SK-N-SH (cell line): ENCODE results near the gene FBXO21. TPM values are rescaled to one million over a fixed set of nuclear protein-coding genes. Genes with fewer than 3 reads are reported as not detected.

Experiments used
- CTCF ChIA-PET: fragments of 300-600, 350-600 bp; formaldehyde crosslinking; extraction: SDS; loops from one replicate; lab custom pipeline; 2021; lab: Yijun Ruan, JAX
- POLR2A ChIA-PET: fragments of 350-600 bp; sonication (Branson Sonifier 250); formaldehyde crosslinking; extraction: SDS; loops from one replicate; lab custom pipeline; 2020; ENCODE audit warnings: antibody characterized with exemption, inconsistent platforms; lab: Yijun Ruan, JAX
- DNase-seq: peaks from one replicate; pipeline ENCODE4 v3.0.0; 2012
- H2AFZ ChIP-seq: fragments of 200-600 bp; sonication (generic); 2 replicates; pipeline ENCODE4 v1.8.1; 2016; ENCODE audit warnings: antibody characterized with exemption, mild to moderate bottlenecking, low read depth
- H3F3A ChIP-seq: fragments of 200-600 bp; sonication (generic); replicated peaks from 2 replicates; pipeline ENCODE3; 2016; ENCODE audit warnings: antibody characterized with exemption, mild to moderate bottlenecking; ENCODE audit not compliant: insufficient read depth
- H3K27ac ChIP-seq, 2 experiments: fragments of 200-500 bp in 1 of 2; fragments of 200-600 bp in 1 of 2; sonication (Bioruptor generic) in 1 of 2; sonication (generic), shearing (Covaris generic) in 1 of 2; 2 replicates each; pipeline versions ENCODE4 v1.5.1 to v1.6.1; 2014 to 2016; ENCODE audit warnings: low read depth in 2 of 2, inconsistent platforms in 1 of 2, low read length in 1 of 2, mild to moderate bottlenecking in 1 of 2, mixed read lengths in 1 of 2
- H3K27me3 ChIP-seq: fragments of 200-600 bp; sonication (generic), shearing (Covaris generic); 2 replicates; pipeline ENCODE4 v1.6.1; 2016; ENCODE audit warnings: mixed run types; ENCODE audit not compliant: insufficient read depth
- H3K36me3 ChIP-seq, 2 experiments: fragments of 200-500 bp in 1 of 2; fragments of 200-600 bp in 1 of 2; sonication (Bioruptor generic) in 1 of 2; sonication (generic) in 1 of 2; replicated peaks in 1 of 2; 2 replicates each; pipeline versions ENCODE3 to v1.5.1; 2014 to 2016; ENCODE audit warnings: low read length in 1 of 2, mild to moderate bottlenecking in 1 of 2; ENCODE audit not compliant: insufficient read depth in 2 of 2, control insufficient read depth in 1 of 2
- H3K4me1 ChIP-seq, 2 experiments: fragments of 200-500 bp in 1 of 2; fragments of 200-600 bp in 1 of 2; sonication (Bioruptor generic) in 1 of 2; sonication (generic), shearing (Covaris generic) in 1 of 2; 2 replicates each; pipeline versions ENCODE4 v1.5.1 to v1.6.1; 2014 to 2016; ENCODE audit warnings: low read depth in 1 of 2, low read length in 1 of 2, mixed run types in 1 of 2; ENCODE audit not compliant: insufficient read depth in 2 of 2, control insufficient read depth in 1 of 2
- H3K4me2 ChIP-seq: fragments of 200-600 bp; sonication (generic), shearing (Covaris generic); 2 replicates; pipeline ENCODE4 v1.6.1; 2017; ENCODE audit warnings: mixed run types
- H3K4me3 ChIP-seq, 2 experiments: fragments of 200-500 bp in 1 of 2; fragments of 200-600 bp in 1 of 2; sonication (Bioruptor generic) in 1 of 2; sonication (generic), shearing (Covaris generic) in 1 of 2; 2 replicates each; pipeline versions ENCODE4 v1.5.1 to v1.8.1; 2014 to 2016; ENCODE audit warnings: low read depth in 2 of 2, inconsistent platforms in 1 of 2, low read length in 1 of 2, mild to moderate bottlenecking in 1 of 2, mixed read lengths in 1 of 2, moderate library complexity in 1 of 2
- H3K79me2 ChIP-seq: fragments of 200-600 bp; sonication (generic); 2 replicates; pipeline ENCODE4 v1.8.1; 2017; ENCODE audit warnings: mild to moderate bottlenecking; ENCODE audit not compliant: insufficient read depth
- H3K9ac ChIP-seq: fragments of 200-600 bp; sonication (generic); 2 replicates; pipeline ENCODE4 v1.6.1; 2017; ENCODE audit warnings: mixed run types
- H3K9me2 ChIP-seq: fragments of 200-600 bp; sonication (generic); 2 replicates; pipeline ENCODE4 v1.6.1; 2017; ENCODE audit warnings: mixed run types
- H3K9me3 ChIP-seq: fragments of 200-600 bp; sonication (generic); 2 replicates; pipeline ENCODE4 v1.6.1; 2017; ENCODE audit warnings: mixed run types, mild to moderate bottlenecking, moderate library complexity
- H4K20me1 ChIP-seq: fragments of 200-600 bp; sonication (generic); 2 replicates; pipeline ENCODE4 v1.6.1; 2017; ENCODE audit warnings: mild to moderate bottlenecking, mixed run types; ENCODE audit not compliant: insufficient read depth
- CTCF ChIP-seq: fragments of 200-600 bp; sonication (generic); IDR thresholded peaks from 2 replicates; pipeline ENCODE4 v1.6.1; 2017; ENCODE audit warnings: antibody characterized with exemption, mild to moderate bottlenecking, moderate library complexity
- EP300 ChIP-seq, 2 experiments: IDR thresholded peaks; 2 replicates each; pipeline versions ENCODE4 v1.4.0 to v1.6.1; 2012; ENCODE audit warnings: borderline replicate concordance in 1 of 2, low read depth in 1 of 2, low read length in 1 of 2
- FOXJ3 ChIP-seq: sonication (generic); formaldehyde crosslinking; IDR thresholded peaks from 2 replicates; pipeline ENCODE4 v1.5.1; 2020; ENCODE audit warnings: mild to moderate bottlenecking, missing genetic modification reagents
- GATA2 ChIP-seq: sonication (generic); formaldehyde crosslinking; IDR thresholded peaks from 2 replicates; pipeline ENCODE4 v1.5.0; 2020; ENCODE audit warnings: mild to moderate bottlenecking, missing genetic modification reagents
- IRF3 ChIP-seq: fragments of 150-350 bp; IDR thresholded peaks from 2 replicates; pipeline ENCODE4 v1.6.1; 2016; ENCODE audit warnings: mild to moderate bottlenecking, low read depth, low read length
- JUND ChIP-seq: IDR thresholded peaks from 2 replicates; pipeline ENCODE4 v1.4.0; 2012
- MAX ChIP-seq: IDR thresholded peaks from 2 replicates; pipeline ENCODE4 v1.4.0; 2012; ENCODE audit warnings: low read depth
- MEF2A ChIP-seq: IDR thresholded peaks from 2 replicates; pipeline ENCODE4 v1.4.0; 2012; ENCODE audit warnings: low read depth, borderline replicate concordance
- POLR2AphosphoS5 ChIP-seq: IDR thresholded peaks from 2 replicates; pipeline ENCODE4 v1.6.1; 2012; ENCODE audit warnings: low read depth, low read length
- SIN3A ChIP-seq: IDR thresholded peaks from 2 replicates; pipeline ENCODE4 v1.6.1; 2012; ENCODE audit warnings: low read depth, mild to moderate bottlenecking, low read length, moderate library complexity, borderline replicate concordance
- SMC3 ChIP-seq: IDR thresholded peaks from 2 replicates; pipeline ENCODE4 v1.6.1; 2012; ENCODE audit warnings: low read depth, low read length, improper control_type of control experiment
- TAF1 ChIP-seq: IDR thresholded peaks from 2 replicates; pipeline ENCODE4 v1.6.1; 2012; ENCODE audit warnings: low read depth, mild to moderate bottlenecking, low read length, moderate library complexity, borderline replicate concordance
- TCF12 ChIP-seq: IDR thresholded peaks from 2 replicates; pipeline ENCODE4 v1.4.0; 2012
- TEAD4 ChIP-seq: IDR thresholded peaks from 2 replicates; pipeline ENCODE4 v1.4.0; 2012; ENCODE audit warnings: mild to moderate bottlenecking, borderline replicate concordance; ENCODE audit not compliant: insufficient read depth
- YY1 ChIP-seq: IDR thresholded peaks from 2 replicates; pipeline ENCODE4 v1.4.0; 2012; ENCODE audit warnings: low read depth, mild to moderate bottlenecking
- WGBS: methylation state at CpG from one replicate; pipeline ENCODE4 v1.1.6; 2017; ENCODE audit warnings: low lambda C conversion rate; 5-methylcytosine and 5-hydroxymethylcytosine counted together
- polyA plus RNA-seq, 3 experiments: library from polyadenylated mRNA; depleted of rRNA; stranded (reverse); fragments of >200 nt; gene quantifications; 2 replicates each; pipeline ENCODE4 v1.2.3, GENCODE V29; 2012
- TF ChIP-seq, protein P1 (sequence below): fragments of 150-350 bp; IDR thresholded peaks from 2 replicates; pipeline ENCODE4 v1.6.1; 2017; ENCODE audit warnings: antibody characterized with exemption, low read length, low read depth, borderline replicate concordance
- TF ChIP-seq, protein P2 (sequence below): IDR thresholded peaks from 2 replicates; pipeline ENCODE4; 2012

The FBXO21 gene
- polyA plus RNA-seq, 1 of the 3 experiments (the other 2 are of a cell fraction): 44.2 TPM

- no peaks in the 10 kb centered on the region for H4K20me1 ChIP-seq
- ChIA-PET POLR2A (no interaction called here), CTCF (interaction anchor here (0.8 kb wide), 2 partner anchors 86 to 422 kb away, joined by 3 read pairs; no protein-coding TSS in a partner anchor)
- no peak overlapping the region for H3K9ac ChIP-seq
- no peaks in the 10 kb centered on the region for H3K27me3 ChIP-seq
- peaks cover 0 to 20% of the 10 kb centered on the region in 2 experiments; a peak in 2 of 4 replicates for H3K4me1 ChIP-seq
- no peak overlapping the region for H3K4me3 ChIP-seq
- peak overlapping the region; percentile 54 for H3K4me2 ChIP-seq
- no peaks in the 10 kb centered on the region for H3K36me3 ChIP-seq
- peak; percentile 45 for DNase-seq
- no peak overlapping the region for H2AFZ ChIP-seq
- TF ChIP-seq, protein P1, sequence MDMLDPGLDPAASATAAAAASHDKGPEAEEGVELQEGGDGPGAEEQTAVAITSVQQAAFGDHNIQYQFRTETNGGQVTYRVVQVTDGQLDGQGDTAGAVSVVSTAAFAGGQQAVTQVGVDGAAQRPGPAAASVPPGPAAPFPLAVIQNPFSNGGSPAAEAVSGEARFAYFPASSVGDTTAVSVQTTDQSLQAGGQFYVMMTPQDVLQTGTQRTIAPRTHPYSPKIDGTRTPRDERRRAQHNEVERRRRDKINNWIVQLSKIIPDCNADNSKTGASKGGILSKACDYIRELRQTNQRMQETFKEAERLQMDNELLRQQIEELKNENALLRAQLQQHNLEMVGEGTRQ: no peak
- TF ChIP-seq, protein P2, sequence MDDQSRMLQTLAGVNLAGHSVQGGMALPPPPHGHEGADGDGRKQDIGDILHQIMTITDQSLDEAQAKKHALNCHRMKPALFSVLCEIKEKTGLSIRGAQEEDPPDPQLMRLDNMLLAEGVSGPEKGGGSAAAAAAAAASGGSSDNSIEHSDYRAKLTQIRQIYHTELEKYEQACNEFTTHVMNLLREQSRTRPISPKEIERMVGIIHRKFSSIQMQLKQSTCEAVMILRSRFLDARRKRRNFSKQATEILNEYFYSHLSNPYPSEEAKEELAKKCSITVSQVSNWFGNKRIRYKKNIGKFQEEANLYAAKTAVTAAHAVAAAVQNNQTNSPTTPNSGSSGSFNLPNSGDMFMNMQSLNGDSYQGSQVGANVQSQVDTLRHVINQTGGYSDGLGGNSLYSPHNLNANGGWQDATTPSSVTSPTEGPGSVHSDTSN: 0 out of 2 replicates have a peak, but pooled peaks have one; percentile 7
- TF ChIP-seq YY1: no peak
- no peak for TF ChIP-seq SIN3A
- TF ChIP-seq POLR2AphosphoS5: no peak
- peak in 1 of 2 experiments; percentile 36; a peak in 1 of 4 replicates for TF ChIP-seq EP300 (IDR thresholded peaks at IDR 0.05; ENCODE audit: borderline replicate concordance in 1 of 2, low read depth in 1 of 2, low read length in 1 of 2)
- no peak for TF ChIP-seq IRF3
- peak; percentile 70; the same call in 1 of the 2 replicates for TF ChIP-seq TCF12
- H3F3A ChIP-seq: peaks cover 33% of the 10 kb centered on the region
- no peaks in the 10 kb centered on the region for H3K9me2 ChIP-seq
- no peaks in the 10 kb centered on the region for H3K79me2 ChIP-seq
- no peaks in the 10 kb centered on the region for H3K9me3 ChIP-seq
- peak overlapping the region in 1 of 2 experiments; percentile 41; a peak in 2 of 4 replicates for H3K27ac ChIP-seq
- WGBS: 9% methylated on average over 6 of the region's 6 CpGs
These were observed 65.0 kb downstream of the FBXO21 start for GRCh38 chr12:117125272-117125613.

DNA sequence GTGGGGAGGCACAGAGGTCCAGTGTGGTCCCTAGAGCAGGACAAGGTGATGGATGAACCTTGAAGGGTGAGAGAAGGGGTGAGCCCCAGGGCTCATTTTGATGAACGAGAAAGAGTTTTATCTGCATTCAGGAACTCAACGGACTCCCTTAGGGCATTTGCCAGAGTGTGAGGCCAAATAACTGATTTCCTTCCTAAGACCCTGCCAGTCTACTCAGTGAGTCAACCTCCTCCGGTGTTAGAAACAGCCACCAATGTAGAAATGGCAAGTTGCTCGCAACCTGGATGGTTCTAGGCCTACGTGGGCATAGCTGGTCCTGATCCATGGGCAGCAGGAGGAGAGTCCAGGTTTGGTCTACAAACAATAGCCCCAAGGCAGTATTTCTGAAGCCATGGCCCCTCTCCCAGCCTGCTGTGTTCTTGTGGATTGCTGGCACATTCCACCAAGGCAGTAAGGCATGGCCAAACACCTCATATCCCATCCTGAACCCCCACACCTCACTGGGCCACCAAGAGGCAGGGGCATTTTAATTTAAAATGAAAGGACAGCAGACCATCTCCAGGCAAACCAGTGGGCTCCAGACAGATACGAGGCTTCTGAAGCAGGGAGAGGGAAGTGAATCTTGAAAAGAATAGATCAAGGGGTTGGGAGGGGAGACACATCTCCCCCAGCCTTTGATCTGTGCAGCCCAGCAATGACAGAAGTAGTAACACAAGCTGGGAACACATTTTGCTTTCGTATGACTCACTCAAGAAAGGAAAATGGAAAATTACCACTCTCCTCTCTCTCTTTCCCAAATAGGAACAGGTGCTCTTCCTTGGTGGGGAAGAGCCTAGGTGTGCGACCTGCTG, 65.6 kb downstream of the FBXO21 start:
- Histone ChIP-seq H3K9me3 (no peaks in the 10 kb centered on the region), H3K27me3 (no peaks in the 10 kb centered on the region), H3K9me2 (no peaks in the 10 kb centered on the region), H3K36me3 (no peaks in the 10 kb centered on the region), H3F3A (peaks cover 33% of the 10 kb centered on the region), H3K4me3 (no peak overlapping the region), H3K4me2 (peak overlapping the region; percentile 54; the same call in 1 of the 2 replicates), H3K9ac (no peak overlapping the region), H4K20me1 (no peaks in the 10 kb centered on the region), H3K4me1 (peaks cover 0 to 20% of the 10 kb centered on the region in 2 experiments; a peak in 2 of 4 replicates), H2AFZ (no peak overlapping the region), H3K27ac (no peak overlapping the region), H3K79me2 (no peaks in the 10 kb centered on the region)
- ChIA-PET CTCF (interaction anchor here (0.8 kb wide), 2 partner anchors 86 to 421 kb away, joined by 3 read pairs; no protein-coding TSS in a partner anchor), POLR2A (no interaction called here)
- no peak for DNase-seq
- WGBS: 64% methylated on average over 8 of the region's 8 CpGs
- TF ChIP-seq SMC3: no peak
- TF ChIP-seq GATA2 (CRISPR knock-in tag): no peak
- TF ChIP-seq FOXJ3: no peak
- TF ChIP-seq EP300 (IDR thresholded peaks at IDR 0.05; ENCODE audit: borderline replicate concordance in 1 of 2, low read depth in 1 of 2, low read length in 1 of 2): no peak
- no peak for TF ChIP-seq SIN3A
- no peak for TF ChIP-seq JUND
- no peak for TF ChIP-seq TAF1
- no peak for TF ChIP-seq CTCF
- TF ChIP-seq TEAD4: no peak
- no peak for TF ChIP-seq MAX
- TF ChIP-seq MEF2A: no peak
